GM18502 (cell line): Measurements from ENCODE around the gene CDH4.

Experiments
- ATAC-seq: cut with Tn5 transposase; IDR thresholded peaks from one replicate; pipeline ENCODE4 v1.9.1; 2021; ENCODE audit warnings: mild to moderate bottlenecking; ENCODE audit not compliant: unreplicated experiment, poor library complexity

CDH4 gene

GRCh38 chr20:61772828-61773631, 521.0 kb downstream of the CDH4 start:
- no peak for ATAC-seq

- no peak for ATAC-seq
Measured at GRCh38 chr20:61773926-61774587, 522.0 kb downstream of the CDH4 start.

- ATAC-seq = no peak
Measured at GRCh38 chr20:61775423-61775822, 523.4 kb downstream of the CDH4 start.

GRCh38 chr20:61776491-61777075, 524.5 kb downstream of the CDH4 start:
- ATAC-seq = no peak

DNA sequence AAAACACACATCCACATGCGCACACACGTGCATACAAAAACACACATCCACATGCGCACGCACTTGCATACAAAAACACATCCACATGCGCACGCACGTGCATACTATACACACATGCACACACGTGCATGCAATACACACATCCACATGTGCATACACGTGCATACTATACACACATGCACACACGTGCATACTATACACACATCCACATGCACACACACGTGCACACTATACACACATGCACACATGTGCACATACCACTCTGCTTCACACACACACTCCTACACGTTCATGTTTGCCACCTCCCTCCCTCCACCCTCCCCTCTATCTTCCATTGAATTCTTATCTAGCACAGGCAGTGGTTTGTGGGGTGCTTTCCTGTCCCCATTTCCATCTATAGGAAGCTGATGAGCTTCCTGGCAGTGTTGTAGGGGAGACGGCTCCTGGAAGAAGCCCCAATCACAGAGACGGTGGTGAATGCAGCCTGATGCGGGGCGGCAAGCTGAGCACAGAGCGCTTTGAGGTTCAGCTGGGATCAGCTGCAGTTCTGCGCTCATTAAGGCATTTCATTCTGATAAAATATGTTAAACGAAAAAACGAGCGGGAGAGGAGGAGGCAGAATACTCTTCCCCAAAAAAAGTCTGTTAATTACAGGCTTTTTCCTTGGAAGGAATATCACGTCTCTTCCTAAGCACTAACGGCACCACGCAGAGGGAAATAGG, 525.9 kb downstream of the CDH4 start:
- no peak for ATAC-seq

DNA sequence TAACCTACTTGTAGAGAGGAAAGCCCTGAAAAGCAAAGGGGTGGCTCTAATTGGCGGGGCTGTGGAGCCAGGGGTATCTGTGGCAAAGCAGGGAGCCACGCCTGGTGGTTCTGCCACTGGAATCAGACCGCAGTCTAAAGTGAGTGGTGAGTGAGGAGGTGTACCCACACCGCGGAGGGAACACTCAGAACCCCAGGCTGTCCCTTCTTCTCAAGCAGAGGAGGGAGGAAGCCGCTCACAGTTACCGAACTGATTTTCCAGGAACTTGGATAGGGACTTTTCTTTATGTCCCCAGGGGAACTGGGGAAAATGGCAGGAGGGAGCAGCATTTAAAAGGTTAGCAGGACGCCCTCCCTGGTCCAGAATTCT, 526.4 kb downstream of the CDH4 start:
- ATAC-seq = no peak

- ATAC-seq = no peak
Measured at GRCh38 chr20:61779176-61779965, 527.3 kb downstream of the CDH4 start.

DNA sequence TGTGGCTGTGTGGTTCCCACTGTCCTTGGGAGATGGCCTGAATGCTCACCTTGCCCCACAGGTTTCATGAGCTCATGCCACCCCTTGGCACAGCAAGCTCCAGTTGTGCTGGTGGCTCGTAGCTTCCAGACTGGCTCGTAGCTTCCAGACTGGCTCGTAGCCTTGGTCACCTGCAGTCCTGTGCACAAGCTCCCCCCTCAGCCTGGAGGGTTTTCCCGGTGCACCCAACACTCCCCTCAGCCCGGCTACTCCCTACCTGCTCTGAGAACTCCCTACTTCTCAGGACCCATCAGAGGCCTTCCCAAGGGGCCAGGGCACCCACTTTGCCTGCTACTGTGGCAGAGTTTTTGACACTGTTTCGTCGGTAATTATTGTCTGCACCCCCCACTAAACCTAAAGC, 528.0 kb downstream of the CDH4 start:
- no peak for ATAC-seq

DNA sequence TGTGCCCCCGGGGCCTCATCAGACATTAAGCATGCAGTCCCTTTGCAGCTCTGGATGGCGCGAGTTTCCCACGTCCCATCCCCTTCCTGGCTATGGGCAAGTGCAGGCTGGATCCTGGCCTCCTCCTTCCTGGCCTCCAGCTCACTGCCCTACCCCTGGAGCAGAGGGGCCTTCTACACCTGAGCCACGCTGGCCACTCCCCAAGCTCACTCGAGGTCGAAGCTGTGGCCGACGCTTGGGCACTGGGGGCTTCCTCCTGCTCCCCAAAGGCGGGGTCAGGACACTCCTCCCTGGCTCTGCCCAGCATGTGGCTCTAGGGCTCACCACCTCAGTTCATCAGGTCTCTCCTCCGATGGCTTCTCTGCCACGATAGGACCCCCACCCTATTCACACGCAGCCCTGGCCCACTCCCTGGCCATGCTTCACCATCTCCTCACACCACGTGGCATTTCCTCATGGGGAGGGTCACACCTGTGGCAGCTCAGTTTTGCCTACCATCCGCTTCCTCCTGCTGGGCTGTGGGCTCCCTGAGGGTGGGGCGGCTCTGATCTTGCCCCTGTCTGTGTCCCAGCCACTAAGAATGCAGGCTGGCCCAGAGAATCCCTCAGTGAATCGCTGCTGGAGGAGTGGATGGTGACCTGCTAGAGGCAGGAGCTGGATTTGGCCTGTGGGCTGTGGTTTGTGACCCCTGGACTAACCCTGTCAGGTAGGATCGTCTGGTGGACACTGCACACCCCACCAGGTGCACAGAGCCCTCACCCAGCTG, 532.9 kb downstream of the CDH4 start:
- ATAC-seq = no peak

GRCh38 chr20:61785567-61785816, 533.4 kb downstream of the CDH4 start:
- ATAC-seq = no peak

DNA sequence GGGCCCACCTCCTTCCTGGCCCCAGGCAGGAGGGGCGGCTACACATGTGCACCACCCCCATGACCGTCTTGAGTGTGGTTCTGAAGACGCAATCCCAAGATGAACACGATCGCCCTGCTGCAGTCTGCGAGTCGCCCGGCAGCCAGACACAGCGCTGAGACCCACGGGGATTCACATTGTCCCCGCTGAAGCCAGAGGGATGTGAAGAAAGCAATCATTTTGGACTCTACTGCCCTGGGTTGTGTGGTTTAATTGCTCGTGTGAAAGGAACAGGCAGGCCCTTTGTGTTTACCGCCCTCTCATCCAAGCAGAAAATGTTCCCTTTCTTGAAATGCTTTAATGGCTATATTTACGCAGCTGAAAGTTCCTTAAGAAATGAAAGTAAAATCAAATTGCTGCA, 534.2 kb downstream of the CDH4 start:
- no peak for ATAC-seq

GRCh38 chr20:61788343-61788742, 536.3 kb downstream of the CDH4 start:
- ATAC-seq = no peak

GRCh38 chr20:61789329-61789728, 537.3 kb downstream of the CDH4 start:
- no peak for ATAC-seq

DNA sequence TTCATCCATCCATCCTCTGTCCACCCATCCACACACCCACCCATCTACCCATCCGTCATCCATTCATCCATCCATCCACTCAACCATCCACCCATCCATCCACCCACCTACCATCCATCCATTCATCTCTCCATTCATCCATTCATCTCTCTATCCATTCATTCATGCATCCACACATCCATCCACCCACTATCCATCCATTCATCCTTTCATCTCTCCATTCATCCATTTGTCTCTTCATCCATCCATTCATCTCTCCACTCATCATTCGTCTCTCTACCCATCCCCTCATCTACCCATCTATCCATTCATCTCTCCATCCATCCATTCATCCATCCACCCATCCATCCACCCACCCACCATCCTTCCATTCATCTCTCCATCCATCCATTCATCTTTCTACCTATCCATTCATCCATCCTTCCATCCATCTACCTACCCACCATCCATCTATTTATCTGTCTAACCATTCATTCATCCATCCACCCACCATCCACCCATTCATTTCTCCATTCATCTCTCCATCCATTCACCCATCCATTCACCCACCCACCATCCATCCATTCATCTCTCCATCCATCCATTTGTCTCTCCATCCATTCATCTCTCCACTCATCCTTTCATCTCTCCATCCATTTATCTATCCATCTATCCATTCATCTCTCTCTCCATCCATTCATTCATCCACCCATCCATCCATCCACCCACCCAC, 538.2 kb downstream of the CDH4 start:
- no peak for ATAC-seq

DNA sequence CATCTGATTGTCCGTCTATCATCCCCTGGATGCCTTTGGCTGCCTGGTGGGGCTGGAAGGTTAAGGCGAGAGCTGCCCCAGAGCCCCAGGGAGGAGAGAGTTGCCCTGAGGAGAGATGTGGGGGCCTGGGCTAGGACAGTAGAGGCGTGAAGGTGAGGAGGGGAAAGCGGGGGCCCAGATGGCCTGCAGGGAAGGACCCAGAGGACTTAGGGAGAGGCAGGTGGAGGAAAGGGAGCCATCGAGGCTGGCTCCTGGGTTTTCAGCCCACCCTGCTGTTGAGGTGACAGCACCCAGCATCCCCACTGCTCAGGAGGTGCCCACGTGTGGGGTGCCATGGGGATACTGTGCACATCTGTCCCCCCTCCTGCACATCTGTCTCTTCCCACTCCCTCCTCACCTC, 539.9 kb downstream of the CDH4 start:
- ATAC-seq = no peak

DNA sequence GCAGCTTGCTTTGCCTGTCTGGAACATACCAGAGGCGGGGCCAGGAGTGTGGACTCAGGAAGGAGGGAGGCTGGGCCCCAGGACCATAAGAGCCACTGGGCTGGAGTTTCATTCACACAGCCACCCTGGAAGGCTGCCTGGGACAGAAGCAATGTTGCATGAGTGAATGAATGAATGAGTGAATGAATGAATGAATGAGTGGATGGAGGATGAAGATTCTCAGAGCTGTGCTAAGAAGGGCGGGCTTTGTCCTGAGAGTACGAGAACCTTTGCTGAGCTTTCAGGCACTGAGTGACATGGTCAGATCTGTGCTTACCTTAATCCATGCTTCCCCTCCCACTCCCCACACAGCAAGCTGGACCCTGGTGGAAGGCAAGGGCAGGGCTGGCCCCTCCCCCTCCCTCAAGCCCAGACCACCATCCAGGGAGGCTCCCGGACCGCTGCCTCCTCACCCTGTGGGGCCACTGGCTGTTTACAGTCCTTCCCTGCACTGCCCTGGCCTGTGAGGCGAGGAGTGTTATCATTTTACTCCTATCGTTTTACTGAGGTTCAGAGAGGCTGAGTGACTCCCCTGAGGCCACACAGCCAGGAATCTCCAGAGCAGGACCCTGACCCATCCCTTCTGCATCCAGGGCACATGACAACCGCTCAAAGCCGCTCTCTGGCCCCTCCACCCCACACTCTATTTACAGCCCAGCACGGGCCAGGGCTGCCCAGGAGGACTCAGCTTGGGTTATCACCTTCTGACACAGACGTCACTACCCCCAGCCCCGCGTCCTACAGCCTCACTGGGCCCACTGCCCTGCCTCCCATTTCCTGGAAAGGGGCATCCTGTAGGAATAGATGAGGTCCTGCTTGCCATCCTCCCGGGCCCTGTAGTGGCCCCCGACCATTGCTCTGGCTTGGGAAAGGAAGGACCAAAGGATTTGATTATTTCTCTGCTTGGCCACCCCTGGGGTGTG, 543.9 kb downstream of the CDH4 start:
- ATAC-seq = no peak

DNA sequence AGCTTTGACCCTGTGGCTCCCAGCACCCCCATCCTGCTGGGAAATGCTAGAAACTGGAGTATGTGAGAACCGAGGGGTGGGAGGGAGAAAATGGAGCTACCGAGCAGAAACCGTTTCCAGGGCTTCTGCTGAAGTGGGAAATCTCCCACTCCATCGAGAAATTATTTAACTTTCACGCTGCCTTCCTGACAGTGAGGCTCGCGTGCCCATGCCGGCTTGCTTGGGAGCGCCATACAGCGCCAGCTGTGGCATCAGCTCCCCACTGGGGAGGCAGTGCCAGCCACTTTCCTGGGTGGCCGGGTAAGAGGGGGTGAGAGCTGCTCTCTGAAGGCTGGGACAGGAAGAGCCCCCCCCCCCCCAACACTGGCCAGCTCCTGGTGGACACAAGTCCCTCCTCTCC, 544.7 kb downstream of the CDH4 start:
- ATAC-seq = no peak

GRCh38 chr20:61797200-61797599, 545.1 kb downstream of the CDH4 start:
- ATAC-seq = no peak
